Lower leg skin (tissue), 3 donors: Measurements from ENCODE around the gene NECTIN4.

Experiments used
- POLR2A ChIP-seq, 2 donors: fragments of 450-650 bp; IDR thresholded peaks; one replicate each; pipeline ENCODE4 v1.6.1; 2016 to 2017; ENCODE audit warnings: antibody characterized with exemption in 2 of 2, mild to moderate bottlenecking in 1 of 2, moderate library complexity in 1 of 2
- TF ChIP-seq, protein P1 (sequence below), 3 donors: fragments of 450-650 bp; IDR thresholded peaks; one replicate each; pipeline ENCODE4 v1.5.1; 2016; ENCODE audit warnings: antibody characterized with exemption in 3 of 3, mild to moderate bottlenecking in 3 of 3, moderate library complexity in 2 of 3

DNA sequence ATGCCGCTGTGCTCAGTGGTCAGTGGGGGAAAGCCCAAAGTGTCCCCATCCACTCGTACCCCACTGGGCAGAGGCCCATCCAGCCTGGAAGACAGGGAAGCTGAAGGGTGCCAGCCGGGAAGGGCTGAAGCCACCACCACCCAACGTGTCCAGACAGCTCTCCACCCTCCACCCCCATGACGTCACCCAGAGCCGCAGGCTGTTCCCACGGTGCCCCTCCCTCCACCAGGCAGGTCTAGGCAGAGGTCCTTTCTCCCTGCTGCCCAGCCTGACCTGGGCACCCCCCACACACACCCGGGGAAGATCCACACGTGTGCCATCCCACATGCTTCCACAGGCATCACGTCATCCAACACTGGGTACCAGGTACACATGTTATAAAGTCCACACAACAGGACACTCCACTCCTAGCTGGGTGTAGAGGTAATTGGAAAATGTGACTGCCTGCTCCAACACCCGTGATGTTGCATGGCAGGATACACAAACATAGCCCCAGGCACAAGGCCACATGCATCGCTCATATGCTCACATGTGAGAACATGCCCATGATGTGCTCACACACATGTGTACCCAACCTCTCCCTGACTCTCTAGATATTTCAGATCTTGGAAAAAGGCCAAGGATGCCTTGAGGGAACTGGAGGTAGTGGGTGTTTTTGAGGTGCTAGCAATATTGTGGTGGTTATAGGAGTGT, 14.5 kb downstream of the NECTIN4 start:
- TF ChIP-seq, protein P1, sequence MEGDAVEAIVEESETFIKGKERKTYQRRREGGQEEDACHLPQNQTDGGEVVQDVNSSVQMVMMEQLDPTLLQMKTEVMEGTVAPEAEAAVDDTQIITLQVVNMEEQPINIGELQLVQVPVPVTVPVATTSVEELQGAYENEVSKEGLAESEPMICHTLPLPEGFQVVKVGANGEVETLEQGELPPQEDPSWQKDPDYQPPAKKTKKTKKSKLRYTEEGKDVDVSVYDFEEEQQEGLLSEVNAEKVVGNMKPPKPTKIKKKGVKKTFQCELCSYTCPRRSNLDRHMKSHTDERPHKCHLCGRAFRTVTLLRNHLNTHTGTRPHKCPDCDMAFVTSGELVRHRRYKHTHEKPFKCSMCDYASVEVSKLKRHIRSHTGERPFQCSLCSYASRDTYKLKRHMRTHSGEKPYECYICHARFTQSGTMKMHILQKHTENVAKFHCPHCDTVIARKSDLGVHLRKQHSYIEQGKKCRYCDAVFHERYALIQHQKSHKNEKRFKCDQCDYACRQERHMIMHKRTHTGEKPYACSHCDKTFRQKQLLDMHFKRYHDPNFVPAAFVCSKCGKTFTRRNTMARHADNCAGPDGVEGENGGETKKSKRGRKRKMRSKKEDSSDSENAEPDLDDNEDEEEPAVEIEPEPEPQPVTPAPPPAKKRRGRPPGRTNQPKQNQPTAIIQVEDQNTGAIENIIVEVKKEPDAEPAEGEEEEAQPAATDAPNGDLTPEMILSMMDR (IDR thresholded peaks at IDR 0.05): no peak
- TF ChIP-seq POLR2A (IDR thresholded peaks at IDR 0.05): no peak
